ENCODE data around the gene ANO2. TPM values are rescaled to one million over a fixed set of nuclear protein-coding genes. Genes with fewer than 3 reads are reported as not detected.

The ANO2 gene
- total RNA-seq, 1 donor from 2014 or later: 1.5 TPM

GRCh38 chr12:5908251-5908650 is 36.8 kb downstream of the ANO2 start:
- no peak for DNase-seq (ENCODE audit: low read depth)
- peaks cover 2% of the 10 kb centered on the region for H3K27me3 ChIP-seq (ENCODE audit: control insufficient read depth, insufficient read depth, low read length)
- no peaks in the 10 kb centered on the region for H3K36me3 ChIP-seq (ENCODE audit: control insufficient read depth, insufficient read depth, low read length)
- TF ChIP-seq CTCF (IDR thresholded peaks at IDR 0.05; ENCODE audit: insufficient read depth, low read length, poor library complexity, severe bottlenecking): no peak
- H3K4me3 ChIP-seq (ENCODE audit: low read depth, low read length): no peak overlapping the region

- no peak for TF ChIP-seq CTCF (IDR thresholded peaks at IDR 0.05; ENCODE audit: insufficient read depth, low read length, poor library complexity, severe bottlenecking)
- DNase-seq (ENCODE audit: low read depth): peak; percentile 18
- H3K36me3 ChIP-seq (ENCODE audit: control insufficient read depth, insufficient read depth, low read length): no peaks in the 10 kb centered on the region
- H3K4me3 ChIP-seq (ENCODE audit: low read depth, low read length): no peak overlapping the region
- H3K27me3 ChIP-seq (ENCODE audit: control insufficient read depth, insufficient read depth, low read length): peaks cover 2% of the 10 kb centered on the region
These were observed 37.3 kb downstream of the ANO2 start for GRCh38 chr12:5907807-5908206.

DNA sequence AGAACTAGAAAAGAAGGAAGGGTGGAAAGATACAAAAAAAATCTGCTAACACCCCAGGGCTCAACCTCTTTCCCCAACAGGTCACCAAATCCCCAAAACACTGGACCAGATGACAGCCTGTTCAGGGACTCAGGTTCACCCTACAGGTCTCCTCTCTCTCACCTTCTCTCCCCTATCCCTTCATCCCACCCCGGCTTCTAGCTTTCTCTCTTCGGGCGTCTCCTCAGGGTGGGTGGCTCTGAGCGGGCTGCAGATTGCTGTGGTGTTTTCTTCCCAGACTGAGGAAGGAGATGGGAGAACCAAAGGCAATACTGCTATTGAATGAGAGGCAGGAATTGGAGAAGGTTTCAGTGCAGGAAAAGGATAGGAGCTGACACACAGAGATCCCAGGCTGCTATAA is 39.3 kb downstream of the ANO2 start:
- Histone ChIP-seq H3K36me3 (ENCODE audit: control insufficient read depth, insufficient read depth, low read length) (no peaks in the 10 kb centered on the region), H3K4me3 (ENCODE audit: low read depth, low read length) (no peak overlapping the region), H3K27me3 (ENCODE audit: control insufficient read depth, insufficient read depth, low read length) (peaks cover 2% of the 10 kb centered on the region)
- DNase-seq (ENCODE audit: low read depth): no peak
- no peak for TF ChIP-seq CTCF (IDR thresholded peaks at IDR 0.05; ENCODE audit: insufficient read depth, low read length, poor library complexity, severe bottlenecking)

DNA sequence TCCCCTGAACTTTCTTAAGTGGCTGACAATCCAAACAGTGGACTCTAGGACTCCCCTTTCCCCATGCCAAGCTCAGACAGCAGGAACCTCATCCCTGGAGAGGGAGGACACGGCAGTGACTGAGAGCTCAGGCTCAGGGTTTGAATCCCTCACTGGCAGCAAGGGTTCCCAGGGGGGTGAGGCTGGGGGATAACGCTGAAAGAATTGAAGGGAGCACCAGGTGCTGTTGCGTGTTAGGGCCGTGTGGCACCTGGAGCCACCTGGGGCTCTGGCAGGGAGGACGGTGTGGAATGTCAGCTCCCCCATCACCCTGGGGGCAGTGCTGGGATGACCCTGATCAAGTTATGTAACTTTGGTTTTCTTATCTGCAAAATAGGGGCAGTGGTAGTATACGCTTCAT is 40.1 kb downstream of the ANO2 start:
- no peak for DNase-seq (ENCODE audit: low read depth)
- H3K4me3 ChIP-seq (ENCODE audit: low read depth, low read length): no peak overlapping the region
- H3K27me3 ChIP-seq (ENCODE audit: control insufficient read depth, insufficient read depth, low read length): peaks cover 2% of the 10 kb centered on the region
- H3K36me3 ChIP-seq (ENCODE audit: control insufficient read depth, insufficient read depth, low read length): no peaks in the 10 kb centered on the region
- no peak for TF ChIP-seq CTCF (IDR thresholded peaks at IDR 0.05; ENCODE audit: insufficient read depth, low read length, poor library complexity, severe bottlenecking)

GRCh38 chr12:5904441-5904840 is 40.6 kb downstream of the ANO2 start:
- TF ChIP-seq CTCF (IDR thresholded peaks at IDR 0.05; ENCODE audit: insufficient read depth, low read length, poor library complexity, severe bottlenecking): no peak
- Histone ChIP-seq H3K27me3 (ENCODE audit: control insufficient read depth, insufficient read depth, low read length) (peaks cover 2% of the 10 kb centered on the region), H3K4me3 (ENCODE audit: low read depth, low read length) (no peak overlapping the region), H3K36me3 (ENCODE audit: control insufficient read depth, insufficient read depth, low read length) (no peaks in the 10 kb centered on the region)
- DNase-seq (ENCODE audit: low read depth): no peak

DNA sequence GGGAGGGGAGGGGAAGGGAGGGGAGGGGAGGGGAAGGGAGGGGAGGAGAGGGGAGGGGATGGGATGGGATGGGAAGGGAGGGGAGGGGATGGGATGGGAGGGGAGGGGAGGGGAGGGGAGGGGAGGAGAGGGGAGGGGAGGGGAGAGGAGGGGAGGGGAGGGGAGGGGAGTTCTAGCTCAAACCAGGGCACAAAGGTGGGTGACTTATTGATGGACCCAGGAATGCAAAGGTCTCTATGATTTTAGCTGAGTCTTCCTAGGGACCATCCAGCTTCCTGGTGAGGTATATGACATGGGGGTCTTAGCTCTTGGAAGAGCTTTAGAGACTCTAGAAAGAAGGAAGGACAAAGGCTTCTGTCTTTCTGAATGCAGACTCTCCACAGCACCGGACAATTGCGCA is 42.3 kb downstream of the ANO2 start:
- no peak for TF ChIP-seq CTCF (IDR thresholded peaks at IDR 0.05; ENCODE audit: insufficient read depth, low read length, poor library complexity, severe bottlenecking)
- Histone ChIP-seq H3K36me3 (ENCODE audit: control insufficient read depth, insufficient read depth, low read length) (no peaks in the 10 kb centered on the region), H3K4me3 (ENCODE audit: low read depth, low read length) (no peak overlapping the region), H3K27me3 (ENCODE audit: control insufficient read depth, insufficient read depth, low read length) (peaks cover 2% of the 10 kb centered on the region)
- DNase-seq (ENCODE audit: low read depth): no peak
